ENCODE measurements around the gene CREB3. TPM values are rescaled to one million over a fixed set of nuclear protein-coding genes. Genes with fewer than 3 reads are reported as not detected.
A peak's percentile ranks its signal among the peaks of the same experiment; 100 is the strongest.

Gene CREB3
- total RNA-seq, 1 experiment from 2014 or later, result 58.7 TPM

- Mint-ChIP-seq H3K27ac (ENCODE audit: low read depth, unreplicated experiment) (no peak overlapping the region), H3K9me3 (ENCODE audit: unreplicated experiment) (no peaks in the 10 kb centered on the region), H3K27me3 (ENCODE audit: insufficient read depth, unreplicated experiment) (no peaks in the 10 kb centered on the region), H3K4me1 (ENCODE audit: insufficient read depth, unreplicated experiment) (no peaks in the 10 kb centered on the region), H3K36me3 (ENCODE audit: insufficient read depth, unreplicated experiment) (peaks cover 54% of the 10 kb centered on the region), H3K4me3 (ENCODE audit: unreplicated experiment) (no peak overlapping the region)
- CTCF ChIA-PET, result interaction anchor here (0.7 to 12.5 kb wide), 4 partner anchors 9 to 94 kb away, joined by 3 to 155 read pairs (median 8); no protein-coding TSS in a partner anchor
- intact Hi-C loops (cut with micrococcal nuclease), result no loop called here
- BruUV-seq (replicated peaks), result no TSS peak
- no peak for DNase-seq (ENCODE audit: unreplicated experiment)
- POLR2A ChIA-PET, result interaction anchor here (0.9 kb wide), 1 partner anchor 15 kb away, joined by 3 read pairs; the partner anchor contains the start of gene TPM2
- TF ChIP-seq, protein P1, sequence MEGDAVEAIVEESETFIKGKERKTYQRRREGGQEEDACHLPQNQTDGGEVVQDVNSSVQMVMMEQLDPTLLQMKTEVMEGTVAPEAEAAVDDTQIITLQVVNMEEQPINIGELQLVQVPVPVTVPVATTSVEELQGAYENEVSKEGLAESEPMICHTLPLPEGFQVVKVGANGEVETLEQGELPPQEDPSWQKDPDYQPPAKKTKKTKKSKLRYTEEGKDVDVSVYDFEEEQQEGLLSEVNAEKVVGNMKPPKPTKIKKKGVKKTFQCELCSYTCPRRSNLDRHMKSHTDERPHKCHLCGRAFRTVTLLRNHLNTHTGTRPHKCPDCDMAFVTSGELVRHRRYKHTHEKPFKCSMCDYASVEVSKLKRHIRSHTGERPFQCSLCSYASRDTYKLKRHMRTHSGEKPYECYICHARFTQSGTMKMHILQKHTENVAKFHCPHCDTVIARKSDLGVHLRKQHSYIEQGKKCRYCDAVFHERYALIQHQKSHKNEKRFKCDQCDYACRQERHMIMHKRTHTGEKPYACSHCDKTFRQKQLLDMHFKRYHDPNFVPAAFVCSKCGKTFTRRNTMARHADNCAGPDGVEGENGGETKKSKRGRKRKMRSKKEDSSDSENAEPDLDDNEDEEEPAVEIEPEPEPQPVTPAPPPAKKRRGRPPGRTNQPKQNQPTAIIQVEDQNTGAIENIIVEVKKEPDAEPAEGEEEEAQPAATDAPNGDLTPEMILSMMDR (IDR thresholded peaks at IDR 0.05; ENCODE audit: unreplicated experiment), result no peak
These were observed 27.1 kb upstream of the CREB3 start for GRCh38 chr9:35705372-35705771.

DNA sequence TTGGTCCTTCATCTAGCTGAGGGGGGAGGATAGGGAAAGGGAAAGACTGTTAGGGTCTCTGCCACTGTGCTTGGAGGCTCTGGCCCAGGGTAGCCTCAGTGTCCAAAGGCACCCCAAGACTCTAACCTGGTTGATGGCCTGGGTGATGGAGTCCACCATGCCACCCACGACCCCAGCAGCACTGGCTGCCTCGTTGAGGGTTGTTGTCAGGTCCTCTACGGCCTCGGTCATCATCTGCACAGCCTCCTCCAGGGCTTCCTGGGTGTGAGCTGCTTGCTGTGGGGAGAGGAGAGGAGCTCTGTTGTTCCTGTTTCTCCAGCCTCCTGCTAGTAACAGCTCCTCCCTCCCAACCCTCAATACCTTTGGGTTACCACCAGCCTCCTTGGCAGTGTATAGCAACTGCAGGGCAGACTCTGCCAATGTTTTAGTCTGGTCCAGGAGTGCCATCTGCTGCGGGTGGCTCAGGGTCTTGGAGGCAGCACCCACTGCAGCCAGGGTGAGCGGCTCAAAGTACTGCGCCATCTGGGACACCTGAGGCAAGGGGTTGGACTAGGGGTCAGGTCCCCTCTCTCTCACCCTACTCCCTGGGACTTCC is 26.5 kb upstream of the CREB3 start:
- DNase-seq (ENCODE audit: unreplicated experiment), result no peak
- Mint-ChIP-seq H3K4me3 (ENCODE audit: unreplicated experiment) (no peak overlapping the region), H3K9me3 (ENCODE audit: unreplicated experiment) (no peaks in the 10 kb centered on the region), H3K27ac (ENCODE audit: low read depth, unreplicated experiment) (no peak overlapping the region), H3K4me1 (ENCODE audit: insufficient read depth, unreplicated experiment) (no peaks in the 10 kb centered on the region), H3K27me3 (ENCODE audit: insufficient read depth, unreplicated experiment) (no peaks in the 10 kb centered on the region), H3K36me3 (ENCODE audit: insufficient read depth, unreplicated experiment) (peaks cover 59% of the 10 kb centered on the region)
- POLR2A ChIA-PET, result no interaction called here
- TF ChIP-seq, protein P1 (IDR thresholded peaks at IDR 0.05; ENCODE audit: unreplicated experiment), result no peak
- BruUV-seq (replicated peaks), result TSS peak; percentile 44
- CTCF ChIA-PET, result interaction anchor here (0.7 to 12.5 kb wide), 3 partner anchors 9 to 24 kb away, joined by 3 to 155 read pairs (median 14); no protein-coding TSS in a partner anchor
- intact Hi-C loops (cut with micrococcal nuclease), result no loop called here

DNA sequence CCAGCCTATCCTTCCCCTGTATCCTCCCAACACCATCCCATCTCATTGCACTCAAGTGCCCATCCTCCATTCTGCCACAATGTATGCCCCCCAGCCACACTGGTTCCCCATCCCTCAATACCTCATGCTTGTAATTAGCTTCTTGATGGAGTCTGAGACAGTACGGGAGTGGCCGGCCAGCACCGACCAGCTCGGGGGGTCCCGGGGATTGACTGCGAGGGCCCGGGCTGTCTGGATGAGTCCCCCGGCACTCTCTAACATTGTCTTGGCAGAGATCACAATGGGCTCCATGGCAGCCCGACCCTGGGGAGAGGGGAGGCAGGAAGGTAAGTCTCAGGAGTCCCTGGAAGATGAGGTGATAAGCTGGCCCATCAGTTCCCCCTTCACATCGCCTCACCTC is 25.5 kb upstream of the CREB3 start:
- no peak for DNase-seq (ENCODE audit: unreplicated experiment)
- Mint-ChIP-seq H3K4me3 (ENCODE audit: unreplicated experiment) (no peak overlapping the region), H3K4me1 (ENCODE audit: insufficient read depth, unreplicated experiment) (no peaks in the 10 kb centered on the region), H3K27ac (ENCODE audit: low read depth, unreplicated experiment) (no peak overlapping the region), H3K27me3 (ENCODE audit: insufficient read depth, unreplicated experiment) (no peaks in the 10 kb centered on the region), H3K36me3 (ENCODE audit: insufficient read depth, unreplicated experiment) (peaks cover 70% of the 10 kb centered on the region), H3K9me3 (ENCODE audit: unreplicated experiment) (no peaks in the 10 kb centered on the region)
- TF ChIP-seq, protein P1 (IDR thresholded peaks at IDR 0.05; ENCODE audit: unreplicated experiment), result no peak
- CTCF ChIA-PET, result interaction anchor here (0.5 to 12.5 kb wide), 7 partner anchors 13 to 89 kb away, joined by 3 to 155 read pairs (median 4); partner anchors contain the start of gene CCDC107
- BruUV-seq (replicated peaks), result no TSS peak
- intact Hi-C loops (cut with micrococcal nuclease), result no loop called here
- POLR2A ChIA-PET, result interaction anchor here (1.1 kb wide), 1 partner anchor 12 kb away, joined by 3 read pairs; no protein-coding TSS in a partner anchor

- intact Hi-C loops (cut with micrococcal nuclease), result no loop called here
- no peak overlapping the region for H3K27ac Mint-ChIP-seq (ENCODE audit: low read depth, unreplicated experiment)
- H3K4me1 Mint-ChIP-seq (ENCODE audit: insufficient read depth, unreplicated experiment), result no peaks in the 10 kb centered on the region
- TF ChIP-seq, protein P1 (IDR thresholded peaks at IDR 0.05; ENCODE audit: unreplicated experiment), result no peak
- ChIA-PET POLR2A (interaction anchor here (0.7 to 1.3 kb wide), 5 partner anchors 9 to 623 kb away, joined by 3 to 4 read pairs (median 3); no protein-coding TSS in a partner anchor), CTCF (interaction anchor here (0.7 to 12.5 kb wide), 5 partner anchors 14 to 202 kb away, joined by 3 to 155 read pairs (median 5); partner anchors contain the start of gene CCDC107)
- H3K36me3 Mint-ChIP-seq (ENCODE audit: insufficient read depth, unreplicated experiment), result peaks cover 82% of the 10 kb centered on the region
- H3K27me3 Mint-ChIP-seq (ENCODE audit: insufficient read depth, unreplicated experiment), result no peaks in the 10 kb centered on the region
- H3K9me3 Mint-ChIP-seq (ENCODE audit: unreplicated experiment), result no peaks in the 10 kb centered on the region
- DNase-seq (ENCODE audit: unreplicated experiment), result no peak
- no TSS peak for BruUV-seq (replicated peaks)
- no peak overlapping the region for H3K4me3 Mint-ChIP-seq (ENCODE audit: unreplicated experiment)
These were observed 24.3 kb upstream of the CREB3 start for GRCh38 chr9:35708146-35708545.

Measured in MCF 10A (cell line).